ENCODE data around the gene RBM4. TPM values are rescaled to one million over a fixed set of nuclear protein-coding genes. Genes with fewer than 3 reads are reported as not detected.

RBM4 gene
- total RNA-seq, 1 donor from 2014 or later: 168 TPM

GRCh38 chr11:66593303-66593635 is 45.2 kb upstream of the RBM4 start:
- Histone ChIP-seq H3K4me3 (ENCODE audit: low read depth, low read length) (peak overlapping the region; percentile 75), H3K27me3 (ENCODE audit: control insufficient read depth, insufficient read depth, low read length) (no peaks in the 10 kb centered on the region), H3K36me3 (ENCODE audit: control insufficient read depth, insufficient read depth, low read length) (no peaks in the 10 kb centered on the region)
- no peak for TF ChIP-seq CTCF (IDR thresholded peaks at IDR 0.05; ENCODE audit: insufficient read depth, low read length, poor library complexity, severe bottlenecking)
- no peak for DNase-seq (ENCODE audit: low read depth)

- no peak for TF ChIP-seq CTCF (IDR thresholded peaks at IDR 0.05; ENCODE audit: insufficient read depth, low read length, poor library complexity, severe bottlenecking)
- Histone ChIP-seq H3K4me3 (ENCODE audit: low read depth, low read length) (peak overlapping the region; percentile 75), H3K27me3 (ENCODE audit: control insufficient read depth, insufficient read depth, low read length) (no peaks in the 10 kb centered on the region), H3K36me3 (ENCODE audit: control insufficient read depth, insufficient read depth, low read length) (no peaks in the 10 kb centered on the region)
- DNase-seq (ENCODE audit: low read depth): no peak
Observed at GRCh38 chr11:66593650-66594049, 44.9 kb upstream of the RBM4 start.

GRCh38 chr11:66595245-66595904 is 43.1 kb upstream of the RBM4 start:
- Histone ChIP-seq H3K27me3 (ENCODE audit: control insufficient read depth, insufficient read depth, low read length) (no peaks in the 10 kb centered on the region), H3K4me3 (ENCODE audit: low read depth, low read length) (no peak overlapping the region), H3K36me3 (ENCODE audit: control insufficient read depth, insufficient read depth, low read length) (peaks cover 1% of the 10 kb centered on the region)
- no peak for DNase-seq (ENCODE audit: low read depth)
- TF ChIP-seq CTCF (IDR thresholded peaks at IDR 0.05; ENCODE audit: insufficient read depth, low read length, poor library complexity, severe bottlenecking): no peak

GRCh38 chr11:66598993-66599392 is 39.5 kb upstream of the RBM4 start:
- no peak for TF ChIP-seq CTCF (IDR thresholded peaks at IDR 0.05; ENCODE audit: insufficient read depth, low read length, poor library complexity, severe bottlenecking)
- Histone ChIP-seq H3K36me3 (ENCODE audit: control insufficient read depth, insufficient read depth, low read length) (peaks cover 1% of the 10 kb centered on the region), H3K4me3 (ENCODE audit: low read depth, low read length) (no peak overlapping the region), H3K27me3 (ENCODE audit: control insufficient read depth, insufficient read depth, low read length) (no peaks in the 10 kb centered on the region)
- no peak for DNase-seq (ENCODE audit: low read depth)

GRCh38 chr11:66600219-66600618 is 38.3 kb upstream of the RBM4 start:
- H3K4me3 ChIP-seq (ENCODE audit: low read depth, low read length): no peak overlapping the region
- no peak for DNase-seq (ENCODE audit: low read depth)
- no peaks in the 10 kb centered on the region for H3K27me3 ChIP-seq (ENCODE audit: control insufficient read depth, insufficient read depth, low read length)
- TF ChIP-seq CTCF (IDR thresholded peaks at IDR 0.05; ENCODE audit: insufficient read depth, low read length, poor library complexity, severe bottlenecking): no peak
- peaks cover 1% of the 10 kb centered on the region for H3K36me3 ChIP-seq (ENCODE audit: control insufficient read depth, insufficient read depth, low read length)

GRCh38 chr11:66600631-66601233 is 37.8 kb upstream of the RBM4 start:
- Histone ChIP-seq H3K36me3 (ENCODE audit: control insufficient read depth, insufficient read depth, low read length) (peaks cover 1% of the 10 kb centered on the region), H3K27me3 (ENCODE audit: control insufficient read depth, insufficient read depth, low read length) (no peaks in the 10 kb centered on the region), H3K4me3 (ENCODE audit: low read depth, low read length) (no peak overlapping the region)
- no peak for TF ChIP-seq CTCF (IDR thresholded peaks at IDR 0.05; ENCODE audit: insufficient read depth, low read length, poor library complexity, severe bottlenecking)
- no peak for DNase-seq (ENCODE audit: low read depth)

Data from kidney epithelial cell (primary cell).